HCT116 (cell line): ENCODE data around the gene VPS11. TPM values are rescaled to one million over a fixed set of nuclear protein-coding genes. Genes with fewer than 3 reads are reported as not detected.

Experiments used
- ATAC-seq: fragments of 200-7000 bp; cut with Tn5 transposase; 2 replicates; pipeline ENCODE4 v1.9.1; 2020; ENCODE audit warnings: mild to moderate bottlenecking, moderate library complexity
- BruUV-seq: library from RNA; stranded (reverse); fragments of 400-500 nt; replicated peaks from 2 replicates; lab custom pipeline; 2021; lab: Mats Ljungman, UMichigan
- CTCF ChIA-PET: fragments of 300-600 bp; sonication (Branson Sonifier 250); formaldehyde crosslinking; loops from one replicate; lab custom pipeline; 2021; ENCODE audit warnings: antibody characterized with exemption; lab: Charles Lee
- POLR2A ChIA-PET: fragments of 300-600, 350-600 bp; sonication (Branson Sonifier 250); formaldehyde crosslinking; loops from one replicate; lab custom pipeline; 2021; ENCODE audit warnings: antibody characterized with exemption; lab: Charles Lee
- RAD21 ChIA-PET, 2 experiments: fragments of 300-600 bp; sonication (Branson Sonifier 250); formaldehyde crosslinking; loops; one replicate each; lab custom pipeline; 2023; ENCODE audit warnings: low total read pairs in 2 of 2; ENCODE audit not compliant: uncharacterized antibody in 2 of 2, unreplicated experiment in 2 of 2, low non-redundant PET in 1 of 2; lab: Charles Lee
- DNase-seq: peaks from one replicate; pipeline ENCODE4 v3.0.0-alpha.2; 2010; ENCODE audit warnings: low read depth, low spot score
- H2AFZ ChIP-seq: fragments of 200-600 bp; shearing (Covaris generic), sonication (generic); 2 replicates; pipeline ENCODE4 v1.6.1; 2017; ENCODE audit warnings: low read depth, mixed run types, mixed read lengths, antibody characterized with exemption, low read length; ENCODE audit not compliant: poor library complexity, severe bottlenecking
- H3K27ac ChIP-seq: 2 replicates; pipeline ENCODE4 v1.5.1; 2012; ENCODE audit warnings: low read depth, low read length
- H3K27me3 ChIP-seq: fragments of 200-600 bp; sonication (generic); 2 replicates; pipeline ENCODE4 v1.6.1; 2016; ENCODE audit warnings: mixed run types, low read length, mixed read lengths; ENCODE audit not compliant: insufficient read depth
- H3K36me3 ChIP-seq, 2 experiments: fragments of 200-500 bp in 1 of 2; fragments of 200-600 bp in 1 of 2; sonication (Bioruptor generic) in 1 of 2; sonication (generic) in 1 of 2; 2 replicates each; pipeline versions ENCODE4 v1.5.1 to v1.6.1; 2014 to 2016; ENCODE audit warnings: low read length in 2 of 2, inconsistent platforms in 1 of 2, mixed read lengths in 1 of 2, mixed run types in 1 of 2; ENCODE audit not compliant: insufficient read depth in 2 of 2, control insufficient read depth in 1 of 2
- H3K4me1 ChIP-seq, 2 experiments: fragments of 200-600 bp in 1 of 2; sonication (generic) in 1 of 2; 2 replicates each; pipeline versions ENCODE4 v1.5.1 to v1.6.1; 2012 to 2017; ENCODE audit warnings: low read length in 2 of 2, inconsistent platforms in 1 of 2, mild to moderate bottlenecking in 1 of 2, mixed read lengths in 1 of 2, mixed run types in 1 of 2, moderate library complexity in 1 of 2; ENCODE audit not compliant: insufficient read depth in 2 of 2, control insufficient read depth in 1 of 2
- H3K4me2 ChIP-seq: fragments of 200-600 bp; sonication (generic); 2 replicates; pipeline ENCODE4 v1.6.1; 2017; ENCODE audit warnings: mixed run types, low read length, mixed read lengths
- H3K4me3 ChIP-seq, 2 experiments: fragments of 200-600 bp in 1 of 2; sonication (generic) in 1 of 2; replicated peaks in 1 of 2; 2 replicates each; pipeline ENCODE4 v1.5.1; 2011 to 2016; ENCODE audit warnings: low read length in 2 of 2, control low read depth in 1 of 2, low read depth in 1 of 2, mild to moderate bottlenecking in 1 of 2, mixed read lengths in 1 of 2, mixed run types in 1 of 2
- H3K79me2 ChIP-seq: fragments of 200-600 bp; sonication (generic); 2 replicates; pipeline ENCODE4 v1.6.1; 2017; ENCODE audit warnings: mild to moderate bottlenecking, mixed run types, low read length, moderate library complexity, mixed read lengths; ENCODE audit not compliant: insufficient read depth
- H3K9ac ChIP-seq: fragments of 200-600 bp; sonication (generic); 2 replicates; pipeline ENCODE4 v1.6.1; 2016; ENCODE audit warnings: low read length, mixed read lengths
- H3K9me2 ChIP-seq: fragments of 200-600 bp; sonication (generic), shearing (Covaris generic); 2 replicates; pipeline ENCODE4 v1.6.1; 2017; ENCODE audit warnings: mixed run types, mild to moderate bottlenecking, moderate library complexity; ENCODE audit not compliant: insufficient read depth
- H3K9me3 ChIP-seq, 2 experiments: fragments of 200-500 bp in 1 of 2; fragments of 200-600 bp in 1 of 2; sonication (Bioruptor generic) in 1 of 2; sonication (generic) in 1 of 2; 2 replicates each; pipeline ENCODE4 v1.6.1; 2014 to 2017; ENCODE audit warnings: low read length in 2 of 2, mixed read lengths in 2 of 2, inconsistent platforms in 1 of 2, low read depth in 1 of 2, mild to moderate bottlenecking in 1 of 2, mixed run types in 1 of 2, moderate library complexity in 1 of 2; ENCODE audit not compliant: control insufficient read depth in 1 of 2, insufficient read depth in 1 of 2
- H4K20me1 ChIP-seq: fragments of 200-600 bp; sonication (generic), shearing (Covaris generic); 2 replicates; pipeline ENCODE4 v1.6.1; 2017; ENCODE audit warnings: mixed run types, mild to moderate bottlenecking, moderate library complexity; ENCODE audit not compliant: insufficient read depth
- EZH2 ChIP-seq: fragments of 200-600 bp; sonication (generic); IDR thresholded peaks from 2 replicates; pipeline ENCODE4 v1.6.1; 2017; ENCODE audit warnings: antibody characterized with exemption, mixed run types
- POLR2AphosphoS5 ChIP-seq: IDR thresholded peaks from 2 replicates; pipeline ENCODE4 v1.6.1; 2011; ENCODE audit warnings: mild to moderate bottlenecking, low read depth, low read length, moderate library complexity
- RAD21 ChIP-seq: IDR thresholded peaks from 2 replicates; pipeline ENCODE4 v1.6.1; 2012; ENCODE audit warnings: low read depth, mild to moderate bottlenecking
- SIN3A ChIP-seq: IDR thresholded peaks from 2 replicates; pipeline ENCODE4 v1.6.1; 2012; ENCODE audit warnings: low read depth
- YY1 ChIP-seq: IDR thresholded peaks from 2 replicates; pipeline ENCODE4 v1.6.1; 2011; ENCODE audit warnings: low read length, low read depth, moderate library complexity, mild to moderate bottlenecking; ENCODE audit not compliant: insufficient replicate concordance; ENCODE audit errors: extremely low read depth
- ZNF274 ChIP-seq: fragments of 200-500 bp; sonication (Bioruptor generic); IDR thresholded peaks from 2 replicates; pipeline ENCODE4 v1.6.1; 2014; ENCODE audit warnings: mild to moderate bottlenecking, low read depth, low read length, inconsistent platforms
- intact Hi-C: fragments of 100-400 bp; cut with micrococcal nuclease; formaldehyde crosslinking; loops from 2 replicates; pipeline ENCODE4 v1.10.0; 2022
- total RNA-seq: library from RNA; stranded (reverse); gene quantifications from one replicate; pipeline ENCODE4 v1.2.1, GENCODE V29; 2021; ENCODE audit not compliant: unreplicated experiment
- TF ChIP-seq, protein P1 (sequence below): IDR thresholded peaks from 2 replicates; pipeline ENCODE4 v1.6.1; 2011; ENCODE audit warnings: mild to moderate bottlenecking, low read length, moderate library complexity; ENCODE audit not compliant: insufficient replicate concordance; ENCODE audit errors: extremely low read depth
- TF ChIP-seq, protein P2 (sequence below): IDR thresholded peaks from 2 replicates; pipeline ENCODE4 v1.6.1; 2012
- TF ChIP-seq, protein P3 (sequence below), 3 experiments: fragments of 200-600 bp in 1 of 3; sonication (generic) in 1 of 3; IDR thresholded peaks in 2 of 3; conservative IDR thresholded peaks in 1 of 3; 2 replicates each; pipeline ENCODE4 v1.5.1; 2012 to 2017; ENCODE audit warnings: low read depth in 2 of 3, low read length in 2 of 3, antibody characterized with exemption in 1 of 3, borderline replicate concordance in 1 of 3, control low read depth in 1 of 3, mild to moderate bottlenecking in 1 of 3, mixed read lengths in 1 of 3, mixed run types in 1 of 3, moderate library complexity in 1 of 3; ENCODE audit not compliant: insufficient read depth in 1 of 3

Gene VPS11
- total RNA-seq, 1 experiment from 2014 or later, result 20.4 TPM

DNA sequence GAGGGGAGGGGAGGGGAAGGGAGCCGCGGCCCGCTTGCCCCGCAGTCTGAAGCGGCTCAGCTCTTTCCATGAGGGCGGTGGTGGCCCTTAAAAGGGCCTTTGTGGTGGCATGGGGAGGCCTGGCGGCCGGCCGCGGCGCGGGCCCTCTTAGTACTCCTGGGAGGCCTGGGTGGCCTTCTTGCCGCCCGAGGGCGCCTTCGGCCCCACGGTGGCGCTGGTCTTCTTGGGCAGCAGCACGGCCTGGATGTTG is 27.1 kb downstream of the VPS11 start:
- Histone ChIP-seq H3K9ac (peak overlapping the region; percentile 99), H2AFZ (no peak overlapping the region), H3K27ac (peak overlapping the region; percentile 93), H3K36me3 (peaks cover 14 to 45% of the 10 kb centered on the region in 2 experiments), H3K27me3 (no peaks in the 10 kb centered on the region), H3K4me3 (peak overlapping the region; percentile 83 to 97), H3K9me2 (no peaks in the 10 kb centered on the region), H3K9me3 (no peaks in the 10 kb centered on the region), H3K79me2 (peaks cover 41% of the 10 kb centered on the region), H4K20me1 (peaks cover 11% of the 10 kb centered on the region; the same call in 1 of the 2 replicates), H3K4me1 (peaks cover 13 to 24% of the 10 kb centered on the region in 2 experiments), H3K4me2 (peak overlapping the region; percentile 80)
- CTCF ChIA-PET, result interaction anchor here (1.1 to 2.6 kb wide), 3 partner anchors 9 to 243 kb away, joined by 3 to 20 read pairs (median 4); partner anchors contain the start of gene HMBS
- peak; percentile 54 for ATAC-seq
- TF ChIP-seq EZH2, result no peak
- no peak for TF ChIP-seq POLR2AphosphoS5
- no peak for TF ChIP-seq RAD21
- TF ChIP-seq, protein P1, sequence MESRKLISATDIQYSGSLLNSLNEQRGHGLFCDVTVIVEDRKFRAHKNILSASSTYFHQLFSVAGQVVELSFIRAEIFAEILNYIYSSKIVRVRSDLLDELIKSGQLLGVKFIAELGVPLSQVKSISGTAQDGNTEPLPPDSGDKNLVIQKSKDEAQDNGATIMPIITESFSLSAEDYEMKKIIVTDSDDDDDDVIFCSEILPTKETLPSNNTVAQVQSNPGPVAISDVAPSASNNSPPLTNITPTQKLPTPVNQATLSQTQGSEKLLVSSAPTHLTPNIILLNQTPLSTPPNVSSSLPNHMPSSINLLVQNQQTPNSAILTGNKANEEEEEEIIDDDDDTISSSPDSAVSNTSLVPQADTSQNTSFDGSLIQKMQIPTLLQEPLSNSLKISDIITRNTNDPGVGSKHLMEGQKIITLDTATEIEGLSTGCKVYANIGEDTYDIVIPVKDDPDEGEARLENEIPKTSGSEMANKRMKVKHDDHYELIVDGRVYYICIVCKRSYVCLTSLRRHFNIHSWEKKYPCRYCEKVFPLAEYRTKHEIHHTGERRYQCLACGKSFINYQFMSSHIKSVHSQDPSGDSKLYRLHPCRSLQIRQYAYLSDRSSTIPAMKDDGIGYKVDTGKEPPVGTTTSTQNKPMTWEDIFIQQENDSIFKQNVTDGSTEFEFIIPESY, result no peak
- TF ChIP-seq SIN3A, result no peak
- peak; percentile 8 for TF ChIP-seq YY1
- TF ChIP-seq, protein P2, sequence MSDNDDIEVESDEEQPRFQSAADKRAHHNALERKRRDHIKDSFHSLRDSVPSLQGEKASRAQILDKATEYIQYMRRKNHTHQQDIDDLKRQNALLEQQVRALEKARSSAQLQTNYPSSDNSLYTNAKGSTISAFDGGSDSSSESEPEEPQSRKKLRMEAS, result no peak
- TF ChIP-seq, protein P3, sequence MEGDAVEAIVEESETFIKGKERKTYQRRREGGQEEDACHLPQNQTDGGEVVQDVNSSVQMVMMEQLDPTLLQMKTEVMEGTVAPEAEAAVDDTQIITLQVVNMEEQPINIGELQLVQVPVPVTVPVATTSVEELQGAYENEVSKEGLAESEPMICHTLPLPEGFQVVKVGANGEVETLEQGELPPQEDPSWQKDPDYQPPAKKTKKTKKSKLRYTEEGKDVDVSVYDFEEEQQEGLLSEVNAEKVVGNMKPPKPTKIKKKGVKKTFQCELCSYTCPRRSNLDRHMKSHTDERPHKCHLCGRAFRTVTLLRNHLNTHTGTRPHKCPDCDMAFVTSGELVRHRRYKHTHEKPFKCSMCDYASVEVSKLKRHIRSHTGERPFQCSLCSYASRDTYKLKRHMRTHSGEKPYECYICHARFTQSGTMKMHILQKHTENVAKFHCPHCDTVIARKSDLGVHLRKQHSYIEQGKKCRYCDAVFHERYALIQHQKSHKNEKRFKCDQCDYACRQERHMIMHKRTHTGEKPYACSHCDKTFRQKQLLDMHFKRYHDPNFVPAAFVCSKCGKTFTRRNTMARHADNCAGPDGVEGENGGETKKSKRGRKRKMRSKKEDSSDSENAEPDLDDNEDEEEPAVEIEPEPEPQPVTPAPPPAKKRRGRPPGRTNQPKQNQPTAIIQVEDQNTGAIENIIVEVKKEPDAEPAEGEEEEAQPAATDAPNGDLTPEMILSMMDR (IDR thresholded peaks at IDR 0.05 in 2 of 3, conservative IDR thresholded peaks at IDR 0.05 in 1 of 3; ENCODE audit: borderline replicate concordance in 1 of 3, insufficient read depth in 1 of 3, low read depth in 2 of 3, low read length in 2 of 3), result peak in 2 of 3 experiments; percentile 52 to 59; a peak in 4 of 6 replicates
- no peak for TF ChIP-seq ZNF274
- POLR2A ChIA-PET, result interaction anchor here (0.9 to 2.6 kb wide), 10 partner anchors 9 to 266 kb away, joined by 3 to 27 read pairs (median 4); partner anchors contain the start of genes C2CD2L, HINFP, HMBS and NLRX1
- RAD21 ChIA-PET, result interaction anchor here in 1 of 2 experiments (0.6 kb wide), 1 partner anchor 33 kb away, joined by 9 read pairs; no protein-coding TSS in a partner anchor
- intact Hi-C loops, result no loop called here
- no TSS peak for BruUV-seq
- DNase-seq, result no peak
